Type B pancreatic cell (in vitro differentiated cells): ENCODE measurements around the gene BRICD5. TPM values are rescaled to one million over a fixed set of nuclear protein-coding genes. Genes with fewer than 3 reads are reported as not detected.
"Not testable (repeated sequence)": the region's sequence is repeated elsewhere in the genome, so short reads cannot be mapped to it uniquely, and the experiment has no call there.

ENCODE experiments used
- DNase-seq: peaks from one replicate; pipeline ENCODE4 v3.0.0; 2021; ENCODE audit warnings: mixed read lengths; ENCODE audit not compliant: unreplicated experiment; ENCODE audit errors: extremely low spot score
- H3K27ac Mint-ChIP-seq: 2 replicates; pipeline ENCODE4 v1.8.0; 2021; ENCODE audit warnings: mild to moderate bottlenecking, mixed read lengths
- H3K27me3 Mint-ChIP-seq: 2 replicates; pipeline ENCODE4 v1.8.0; 2021; ENCODE audit warnings: mixed read lengths
- H3K36me3 Mint-ChIP-seq: 2 replicates; pipeline ENCODE4 v1.8.0; 2021; ENCODE audit warnings: mixed read lengths
- H3K4me1 Mint-ChIP-seq: one replicate; pipeline ENCODE4 v1.8.0; 2021; ENCODE audit warnings: mixed read lengths; ENCODE audit not compliant: unreplicated experiment
- H3K4me3 Mint-ChIP-seq: 2 replicates; pipeline ENCODE4 v1.8.0; 2021; ENCODE audit warnings: mild to moderate bottlenecking, mixed read lengths
- H3K9me3 Mint-ChIP-seq: 2 replicates; pipeline ENCODE4 v1.8.0; 2021; ENCODE audit warnings: mixed read lengths
- CTCF ChIP-seq: fragments of 200-600 bp; sonication (generic); conservative IDR thresholded peaks from 2 replicates; pipeline ENCODE4 v1.5.0; 2021; ENCODE audit warnings: antibody characterized with exemption, mild to moderate bottlenecking
- total RNA-seq: library from RNA; stranded (reverse); gene quantifications from 2 replicates; pipeline ENCODE4 v1.2.1, GENCODE V29; 2021; ENCODE audit warnings: low replicate concordance

BRICD5 gene
- total RNA-seq, 1 donor from 2014 or later, result 16.6 TPM

- Mint-ChIP-seq H3K9me3 (no peaks in the 10 kb centered on the region), H3K4me3 (peak overlapping the region; percentile 85), H3K27me3 (peaks cover 7% of the 10 kb centered on the region), H3K4me1 (peaks cover 14% of the 10 kb centered on the region), H3K27ac (peak overlapping the region; percentile 76), H3K36me3 (peaks cover 4% of the 10 kb centered on the region)
- TF ChIP-seq CTCF, result no peak
- no peak for DNase-seq
These were observed 4.3 kb downstream of the BRICD5 start for GRCh38 chr16:2206420-2206779.

- no peaks in the 10 kb centered on the region for H3K9me3 Mint-ChIP-seq
- no peak for DNase-seq
- peak overlapping the region; percentile 85 for H3K4me3 Mint-ChIP-seq
- peak; percentile 6 for TF ChIP-seq CTCF
- peak overlapping the region; percentile 76 for H3K27ac Mint-ChIP-seq
- peaks cover 7% of the 10 kb centered on the region for H3K27me3 Mint-ChIP-seq
- H3K36me3 Mint-ChIP-seq, result peaks cover 4% of the 10 kb centered on the region
- H3K4me1 Mint-ChIP-seq, result peaks cover 14% of the 10 kb centered on the region
These were observed 4.7 kb downstream of the BRICD5 start for GRCh38 chr16:2205967-2206313.

GRCh38 chr16:2205104-2205966, 5.3 kb downstream of the BRICD5 start, which contains the start of gene MLST8:
MLST8 (plus strand) TSS chr16:2205454; CDS start chr16:2206086, 632 bp downstream.
- DNase-seq, result peak; percentile 94
- Mint-ChIP-seq H3K4me3 (peak within 1 kb of the TSS; percentile 85), H3K27me3 (peaks cover 11% of the 10 kb centered on the region), H3K27ac (peak within 1 kb of the TSS; percentile 76), H3K9me3 (no peaks in the 10 kb centered on the region), H3K36me3 (peaks cover 4% of the 10 kb centered on the region), H3K4me1 (peaks cover 14% of the 10 kb centered on the region)
- TF ChIP-seq CTCF, result peak; percentile 45

- peak overlapping the region; percentile 46 for H3K27ac Mint-ChIP-seq
- peaks cover 14% of the 10 kb centered on the region for H3K4me1 Mint-ChIP-seq
- peaks cover 17% of the 10 kb centered on the region for H3K27me3 Mint-ChIP-seq
- peak overlapping the region; percentile 83 for H3K4me3 Mint-ChIP-seq
- no peak for TF ChIP-seq CTCF
- DNase-seq, result no peak
- peaks cover 4% of the 10 kb centered on the region for H3K36me3 Mint-ChIP-seq
- H3K9me3 Mint-ChIP-seq, result no peaks in the 10 kb centered on the region
These were observed 6.1 kb downstream of the BRICD5 start for GRCh38 chr16:2204416-2205103.

- Mint-ChIP-seq H3K4me3 (peak overlapping the region; percentile 73), H3K27me3 (peaks cover 24% of the 10 kb centered on the region), H3K27ac (peak overlapping the region; percentile 76), H3K4me1 (peaks cover 14% of the 10 kb centered on the region)
- not testable (repeated sequence) for H3K9me3 Mint-ChIP-seq, H3K36me3 Mint-ChIP-seq, DNase-seq
These were observed 7.5 kb downstream of the BRICD5 start for GRCh38 chr16:2203119-2203688.

GRCh38 chr16:2200313-2200712, 10.3 kb downstream of the BRICD5 start:
- H3K9me3 Mint-ChIP-seq, result no peaks in the 10 kb centered on the region
- peaks cover 30% of the 10 kb centered on the region for H3K27me3 Mint-ChIP-seq
- H3K27ac Mint-ChIP-seq, result no peak overlapping the region
- DNase-seq, result no peak
- H3K36me3 Mint-ChIP-seq, result no peaks in the 10 kb centered on the region
- H3K4me3 Mint-ChIP-seq, result no peak overlapping the region
- peaks cover 5% of the 10 kb centered on the region for H3K4me1 Mint-ChIP-seq
- no peak for TF ChIP-seq CTCF
